ENCODE results near the gene CIDEB. TPM values are rescaled to one million over a fixed set of nuclear protein-coding genes. Genes with fewer than 3 reads are reported as not detected.

The CIDEB gene
- total and polyA plus RNA-seq, 10 of the 15 experiments (the other 5 are each of a cell fraction or from before 2014, with no cell fraction given) = 0.34 to 6.3 (median 3.2) TPM

- ChIA-PET CTCF (interaction anchor here (1.4 to 3.3 kb wide), 4 partner anchors 9 to 113 kb away, joined by 4 to 19 read pairs (median 10); no protein-coding TSS in a partner anchor), SMC1A (ENCODE audit: uncharacterized antibody, unreplicated experiment) (no interaction called here), POLR2A (no interaction called here), RAD21 (ENCODE audit: unreplicated experiment) (interaction anchor here (1.6 kb wide), 1 partner anchor 108 kb away, joined by 6 read pairs; no protein-coding TSS in a partner anchor)
- no peak overlapping the region for H3K9ac ChIP-seq (ENCODE audit: control insufficient read depth, insufficient read depth, low read length)
- H3K36me3 ChIP-seq (ENCODE audit: control insufficient read depth in 2 of 2, insufficient read depth in 2 of 2, low read length in 1 of 2) = no peaks in the 10 kb centered on the region
- no peaks in the 10 kb centered on the region for H3K4me1 ChIP-seq (ENCODE audit: control insufficient read depth, insufficient read depth, low read length)
- DNase-seq (ENCODE audit: low read depth, low spot score) = no peak
- no peak overlapping the region for H2AFZ ChIP-seq (ENCODE audit: control insufficient read depth, low read depth, low read length)
- no peak overlapping the region for H3K4me3 ChIP-seq
- H3K27me3 ChIP-seq (replicated peaks in 1 of 2; ENCODE audit: control insufficient read depth in 2 of 2, insufficient read depth in 2 of 2, low read length in 1 of 2) = no peaks in the 10 kb centered on the region
- no peak overlapping the region for H3K27ac ChIP-seq (ENCODE audit: control insufficient read depth, insufficient read depth)
- no peaks in the 10 kb centered on the region for H4K20me1 ChIP-seq (ENCODE audit: control insufficient read depth, insufficient read depth)
- no TSS peak for BruUV-seq (replicated peaks)
- no peak overlapping the region for H3K4me2 ChIP-seq (ENCODE audit: control insufficient read depth, insufficient read depth)
- no peak for TF ChIP-seq ZZZ3 (IDR thresholded peaks at IDR 0.05; ENCODE audit: control insufficient read depth, insufficient read length, low read depth)
- TF ChIP-seq USF2 (IDR thresholded peaks at IDR 0.05; ENCODE audit: borderline replicate concordance, low read depth, low read length) = no peak
- TF ChIP-seq MTA2 (IDR thresholded peaks at IDR 0.05; ENCODE audit: low read depth) = no peak
- no peak for TF ChIP-seq HDAC2 (IDR thresholded peaks at IDR 0.05)
- TF ChIP-seq CBX3 (IDR thresholded peaks at IDR 0.05; ENCODE audit: borderline replicate concordance, low read depth) = no peak
- no peak for TF ChIP-seq FOXM1 (IDR thresholded peaks at IDR 0.05; ENCODE audit: low read depth, low read length)
- no peak for TF ChIP-seq PML (IDR thresholded peaks at IDR 0.05; ENCODE audit: low read length)
- intact Hi-C loops (cut with micrococcal nuclease; ENCODE audit: unreplicated experiment) = no loop called here
- in situ Hi-C loops (cut with MboI) = no loop called here
- WGBS (ENCODE audit: insufficient coverage, insufficient replicate concordance, low lambda C conversion rate, missing lambda C conversion rate) = 15% methylated on average over 6 of the region's 6 CpGs
- H3K79me2 ChIP-seq (ENCODE audit: control insufficient read depth, insufficient read depth, low read length) = no peaks in the 10 kb centered on the region
- ATAC-seq = 0 out of 3 replicates have a peak, but pooled peaks have one; percentile 22
- no peak for FAIRE-seq
- H3K9me3 ChIP-seq (replicated peaks; ENCODE audit: control insufficient read depth, insufficient read depth, low read length) = no peaks in the 10 kb centered on the region
Observed at GRCh38 chr14:24324024-24324423, 16.2 kb upstream of the CIDEB start.

GRCh38 chr14:24323341-24323740 lies 15.6 kb upstream of the CIDEB start:
- RAD21 ChIA-PET (ENCODE audit: unreplicated experiment) = no interaction called here
- in situ Hi-C loops (cut with MboI) = no loop called here
- no peak overlapping the region for H3K27ac ChIP-seq (ENCODE audit: control insufficient read depth, insufficient read depth)
- CTCF ChIA-PET = interaction anchor here (1.7 to 3.3 kb wide), 3 partner anchors 10 to 108 kb away, joined by 7 to 19 read pairs (median 8); partner anchors contain the start of gene CIDEB
- H3K27me3 ChIP-seq (replicated peaks in 1 of 2; ENCODE audit: control insufficient read depth in 2 of 2, insufficient read depth in 2 of 2, low read length in 1 of 2) = no peaks in the 10 kb centered on the region
- H4K20me1 ChIP-seq (ENCODE audit: control insufficient read depth, insufficient read depth) = no peaks in the 10 kb centered on the region
- no peak overlapping the region for H3K9ac ChIP-seq (ENCODE audit: control insufficient read depth, insufficient read depth, low read length)
- H3K36me3 ChIP-seq (ENCODE audit: control insufficient read depth in 2 of 2, insufficient read depth in 2 of 2, low read length in 1 of 2) = no peaks in the 10 kb centered on the region
- WGBS (ENCODE audit: insufficient coverage, insufficient replicate concordance, low lambda C conversion rate, missing lambda C conversion rate) = 0% methylated on average over 3 of the region's 3 CpGs
- no peaks in the 10 kb centered on the region for H3K9me3 ChIP-seq (replicated peaks; ENCODE audit: control insufficient read depth, insufficient read depth, low read length)
- H3K4me2 ChIP-seq (ENCODE audit: control insufficient read depth, insufficient read depth) = no peak overlapping the region
- no peak for DNase-seq (ENCODE audit: low read depth, low spot score)
- no peak for ATAC-seq
- intact Hi-C loops (cut with micrococcal nuclease; ENCODE audit: unreplicated experiment) = no loop called here
- SMC1A ChIA-PET (ENCODE audit: uncharacterized antibody, unreplicated experiment) = interaction anchor here (1.0 kb wide), 1 partner anchor 16 kb away, joined by 3 read pairs; the partner anchor contains the start of gene RIPK3
- H3K79me2 ChIP-seq (ENCODE audit: control insufficient read depth, insufficient read depth, low read length) = no peaks in the 10 kb centered on the region
- no peaks in the 10 kb centered on the region for H3K4me1 ChIP-seq (ENCODE audit: control insufficient read depth, insufficient read depth, low read length)
- no peak overlapping the region for H2AFZ ChIP-seq (ENCODE audit: control insufficient read depth, low read depth, low read length)
- BruUV-seq (replicated peaks) = no TSS peak
- POLR2A ChIA-PET = interaction anchor here (1.5 kb wide), 1 partner anchor 9 kb away, joined by 4 read pairs; no protein-coding TSS in a partner anchor
- no peak for FAIRE-seq
- no peak overlapping the region for H3K4me3 ChIP-seq
- TF ChIP-seq ZNF207 (IDR thresholded peaks at IDR 0.05; ENCODE audit: borderline replicate concordance) (no peak), PML (IDR thresholded peaks at IDR 0.05; ENCODE audit: low read length) (no peak), EP300 (IDR thresholded peaks at IDR 0.05; ENCODE audit: borderline replicate concordance in 1 of 2, control insufficient read depth in 1 of 2, low read depth in 2 of 2, low read length in 2 of 2) (no peak), RAD21 (IDR thresholded peaks at IDR 0.05; ENCODE audit: insufficient read depth, low read depth, low read length) (no peak)
- TF ChIP-seq, protein P1, sequence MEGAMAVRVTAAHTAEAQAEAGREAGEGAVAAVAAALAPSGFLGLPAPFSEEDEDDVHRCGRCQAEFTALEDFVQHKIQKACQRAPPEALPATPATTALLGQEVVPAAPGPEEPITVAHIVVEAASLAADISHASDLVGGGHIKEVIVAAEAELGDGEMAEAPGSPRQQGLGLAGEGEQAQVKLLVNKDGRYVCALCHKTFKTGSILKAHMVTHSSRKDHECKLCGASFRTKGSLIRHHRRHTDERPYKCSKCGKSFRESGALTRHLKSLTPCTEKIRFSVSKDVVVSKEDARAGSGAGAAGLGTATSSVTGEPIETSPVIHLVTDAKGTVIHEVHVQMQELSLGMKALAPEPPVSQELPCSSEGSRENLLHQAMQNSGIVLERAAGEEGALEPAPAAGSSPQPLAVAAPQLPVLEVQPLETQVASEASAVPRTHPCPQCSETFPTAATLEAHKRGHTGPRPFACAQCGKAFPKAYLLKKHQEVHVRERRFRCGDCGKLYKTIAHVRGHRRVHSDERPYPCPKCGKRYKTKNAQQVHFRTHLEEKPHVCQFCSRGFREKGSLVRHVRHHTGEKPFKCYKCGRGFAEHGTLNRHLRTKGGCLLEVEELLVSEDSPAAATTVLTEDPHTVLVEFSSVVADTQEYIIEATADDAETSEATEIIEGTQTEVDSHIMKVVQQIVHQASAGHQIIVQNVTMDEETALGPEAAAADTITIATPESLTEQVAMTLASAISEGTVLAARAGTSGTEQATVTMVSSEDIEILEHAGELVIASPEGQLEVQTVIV (IDR thresholded peaks at IDR 0.05; ENCODE audit: borderline replicate concordance, partially characterized antibody) = no peak
